ENCODE results near the gene TLR1. TPM values are rescaled to one million over a fixed set of nuclear protein-coding genes. Genes with fewer than 3 reads are reported as not detected.

Gene TLR1
- polyA plus RNA-seq (ENCODE audit: low read depth in 6 of 6): 10 to 100 TPM; 30.2 to 53.9 (median 35.7) TPM

- Mint-ChIP-seq H3K36me3 (peaks cover 31 to 35% of the 10 kb centered on the region in 2 donors), H3K9me3 (peaks cover 8 to 32% (median 21%) of the 10 kb centered on the region in 7 donors), H3K4me3 (peak within 1 kb of the TSS; percentile 84 to 99 (median 96)), H3K27ac (peak within 1 kb of the TSS; percentile 94 to 99 (median 96)), H3K27me3 (no peaks in the 10 kb centered on the region), H3K4me1 (peaks cover 39 to 66% (median 63%) of the 10 kb centered on the region in 3 donors)
- DNase-seq: peak; percentile 72
- ATAC-seq (ENCODE audit: low read depth in 2 of 2): peak; percentile 63 to 71
Measured at GRCh38 chr4:38804654-38805295, at the start of gene TLR1. Gene TLR1, minus strand, starts transcription at chr4:38804791. Its CDS starts 5,960 bp downstream, at chr4:38798831.

- peaks cover 13 to 47% (median 38%) of the 10 kb centered on the region in 3 donors for H3K4me1 Mint-ChIP-seq
- ATAC-seq (ENCODE audit: low read depth in 2 of 2): no peak
- no peak overlapping the region for H3K4me3 Mint-ChIP-seq
- H3K27ac Mint-ChIP-seq: peak overlapping the region in 5 of 6 donors; percentile 5 to 66 (median 21)
- H3K27me3 Mint-ChIP-seq: no peaks in the 10 kb centered on the region
- H3K9me3 Mint-ChIP-seq: peaks cover 5 to 25% (median 16%) of the 10 kb centered on the region in 7 donors
- no peak for DNase-seq
- H3K36me3 Mint-ChIP-seq: peaks cover 43 to 60% of the 10 kb centered on the region in 2 donors
Measured at GRCh38 chr4:38846015-38846414, 41.4 kb upstream of the TLR1 start.

- H3K9me3 Mint-ChIP-seq: peaks cover 0 to 8% (median 3%) of the 10 kb centered on the region in 7 donors
- DNase-seq (no peak), ATAC-seq (ENCODE audit: low read depth in 2 of 2) (no peak)
- peaks cover 23 to 44% (median 44%) of the 10 kb centered on the region in 3 donors for H3K4me1 Mint-ChIP-seq
- peak overlapping the region in 5 of 6 donors; percentile 17 to 83 (median 46) for H3K27ac Mint-ChIP-seq
- H3K36me3 Mint-ChIP-seq: peaks cover 27 to 47% of the 10 kb centered on the region in 2 donors
- no peak overlapping the region for H3K4me3 Mint-ChIP-seq
- no peaks in the 10 kb centered on the region for H3K27me3 Mint-ChIP-seq
Measured at GRCh38 chr4:38842994-38843393, 38.4 kb upstream of the TLR1 start.

GRCh38 chr4:38837849-38838248 is 33.3 kb upstream of the TLR1 start:
- Mint-ChIP-seq H3K4me3 (peak overlapping the region in 3 of 8 donors; percentile 7 to 52 (median 41)), H3K36me3 (peaks cover 39 to 54% of the 10 kb centered on the region in 2 donors), H3K9me3 (peaks cover 5 to 48% (median 41%) of the 10 kb centered on the region in 7 donors), H3K27me3 (no peaks in the 10 kb centered on the region), H3K27ac (peak overlapping the region; percentile 38 to 74 (median 62)), H3K4me1 (peaks cover 23 to 43% (median 41%) of the 10 kb centered on the region in 3 donors)
- DNase-seq (no peak), ATAC-seq (ENCODE audit: low read depth in 2 of 2) (no peak)

GRCh38 chr4:38837334-38837733 is 32.7 kb upstream of the TLR1 start:
- DNase-seq (no peak), ATAC-seq (ENCODE audit: low read depth in 2 of 2) (no peak)
- H3K4me1 Mint-ChIP-seq: peaks cover 27 to 46% (median 44%) of the 10 kb centered on the region in 3 donors
- H3K36me3 Mint-ChIP-seq: peaks cover 42 to 49% of the 10 kb centered on the region in 2 donors
- peaks cover 5 to 48% (median 44%) of the 10 kb centered on the region in 7 donors for H3K9me3 Mint-ChIP-seq
- H3K27ac Mint-ChIP-seq: peak overlapping the region; percentile 5 to 74 (median 46)
- H3K27me3 Mint-ChIP-seq: no peaks in the 10 kb centered on the region
- H3K4me3 Mint-ChIP-seq: peak overlapping the region in 3 of 8 donors; percentile 16 to 52 (median 41)

DNA sequence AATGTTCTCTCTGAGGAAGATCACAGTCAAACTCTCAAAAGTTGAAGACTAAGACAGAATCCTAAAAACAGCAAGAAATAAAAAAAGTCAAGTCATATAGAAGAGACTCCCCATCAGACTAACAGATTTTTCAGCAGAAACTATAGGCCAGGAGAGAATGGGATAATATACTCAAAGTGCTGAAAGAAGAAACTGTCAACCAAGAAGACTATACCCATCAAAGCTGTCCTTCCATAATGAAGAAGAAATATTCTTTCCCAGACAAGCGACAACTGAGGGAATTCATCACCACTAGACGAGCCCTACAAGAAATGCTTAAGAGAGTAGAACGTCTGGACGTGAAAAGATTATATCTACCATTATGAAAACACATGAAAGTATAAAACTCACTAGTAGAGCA is 30.0 kb upstream of the TLR1 start:
- Mint-ChIP-seq H3K4me3 (no peak overlapping the region), H3K4me1 (peaks cover 35 to 51% (median 46%) of the 10 kb centered on the region in 3 donors), H3K27me3 (no peaks in the 10 kb centered on the region), H3K27ac (peak overlapping the region in 1 of 6 donors; percentile 16), H3K36me3 (peaks cover 47 to 54% of the 10 kb centered on the region in 2 donors), H3K9me3 (peaks cover 5 to 50% (median 44%) of the 10 kb centered on the region in 7 donors)
- DNase-seq: no peak
- ATAC-seq (ENCODE audit: low read depth in 2 of 2): no peak

DNA sequence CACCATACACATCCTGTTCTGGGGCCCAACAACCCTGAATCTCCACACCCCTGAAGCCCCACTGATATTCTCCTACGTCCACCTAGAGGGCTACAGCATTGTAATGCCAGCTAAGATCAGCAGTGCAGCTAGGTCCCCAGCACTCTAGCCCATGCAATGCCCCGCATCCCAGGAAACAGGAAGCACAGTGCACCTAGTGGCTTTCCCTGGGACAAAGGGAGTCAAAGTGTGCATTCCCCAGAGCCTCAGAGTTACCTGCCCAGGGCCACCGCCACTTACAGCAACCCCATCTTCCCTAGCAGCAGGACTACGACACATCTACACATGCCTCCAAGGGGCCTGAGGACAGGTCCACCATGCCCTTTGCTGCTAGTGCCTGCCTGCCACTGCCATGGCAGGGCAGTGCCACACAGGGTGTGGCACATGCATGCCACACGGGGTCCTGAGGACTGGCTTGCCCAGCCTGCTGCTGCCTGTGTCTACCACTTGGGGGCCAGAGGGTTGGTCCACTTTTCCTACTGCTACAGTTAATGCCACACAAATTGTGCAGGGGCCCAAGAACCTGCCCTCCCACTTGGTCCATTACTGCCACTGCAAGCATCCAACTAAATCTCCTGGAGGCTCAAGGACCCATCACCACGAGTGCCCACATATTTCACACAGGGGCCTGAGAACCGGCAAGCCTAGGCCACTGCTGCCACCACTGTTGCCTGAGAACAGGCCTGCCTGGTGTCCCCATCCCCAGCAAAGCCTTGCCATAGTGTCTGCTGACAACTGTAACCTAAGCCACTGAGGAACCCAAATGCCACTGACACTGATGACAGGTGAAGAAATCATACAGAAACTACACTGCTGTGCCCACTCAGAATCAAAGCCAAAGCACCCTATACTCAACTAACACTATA is 28.3 kb upstream of the TLR1 start:
- DNase-seq: no peak
- no peak for ATAC-seq (ENCODE audit: low read depth in 2 of 2)
- Mint-ChIP-seq H3K36me3 (peaks cover 43 to 47% of the 10 kb centered on the region in 2 donors), H3K4me3 (peak overlapping the region in 2 of 8 donors; percentile 49 to 60), H3K4me1 (peaks cover 24 to 38% (median 34%) of the 10 kb centered on the region in 3 donors), H3K27ac (peak overlapping the region in 5 of 6 donors; percentile 11 to 73 (median 39)), H3K27me3 (no peaks in the 10 kb centered on the region), H3K9me3 (peaks cover 5 to 49% (median 40%) of the 10 kb centered on the region in 7 donors)

DNA sequence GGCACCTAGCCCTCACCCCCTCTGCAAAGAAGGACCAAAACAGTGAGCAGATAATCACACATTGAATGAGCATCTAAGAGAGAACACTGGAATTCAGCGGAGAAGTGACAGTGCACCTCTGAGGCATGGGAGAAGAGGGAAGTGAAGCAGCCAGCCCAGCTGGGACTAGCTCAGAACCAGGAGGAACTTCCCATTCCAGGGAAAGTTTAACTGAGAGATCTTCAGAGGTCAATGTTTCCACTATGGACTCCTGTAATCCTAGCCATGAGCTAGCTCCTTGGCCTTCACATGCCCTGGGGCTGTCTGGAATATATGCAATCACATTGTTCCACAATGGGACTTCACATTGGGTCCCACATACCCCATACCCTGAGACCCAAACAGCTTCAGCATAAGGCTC is 27.6 kb upstream of the TLR1 start:
- Mint-ChIP-seq H3K4me3 (peak overlapping the region in 3 of 8 donors; percentile 25 to 61 (median 49)), H3K36me3 (peaks cover 37 to 45% of the 10 kb centered on the region in 2 donors), H3K27me3 (no peaks in the 10 kb centered on the region), H3K9me3 (peaks cover 0 to 42% (median 34%) of the 10 kb centered on the region in 7 donors), H3K4me1 (peaks cover 19 to 32% (median 29%) of the 10 kb centered on the region in 3 donors), H3K27ac (peak overlapping the region in 3 of 6 donors; percentile 4 to 73 (median 54))
- ATAC-seq (ENCODE audit: low read depth in 2 of 2) (no peak), DNase-seq (no peak)

DNA sequence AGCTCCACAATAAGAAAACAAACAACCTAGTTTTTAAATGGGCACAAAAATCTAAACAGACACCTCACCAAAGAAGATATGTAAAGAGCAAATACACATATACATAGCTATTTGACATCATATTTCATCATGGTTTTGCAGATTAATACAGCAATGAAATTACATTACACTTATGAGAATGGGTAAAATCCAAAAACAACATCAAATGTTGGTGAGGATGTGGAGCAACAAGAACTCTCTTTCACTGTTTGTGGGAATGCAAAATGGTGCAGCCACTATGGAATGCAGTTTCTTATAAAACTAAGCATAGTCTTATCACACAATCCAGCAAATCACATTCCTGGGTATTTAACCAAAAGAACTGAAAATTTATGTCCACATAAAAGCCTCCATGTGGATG is 27.1 kb upstream of the TLR1 start:
- peaks cover 35 to 49% of the 10 kb centered on the region in 2 donors for H3K36me3 Mint-ChIP-seq
- peak overlapping the region in 1 of 8 donors; percentile 61 for H3K4me3 Mint-ChIP-seq
- peaks cover 19 to 29% (median 29%) of the 10 kb centered on the region in 3 donors for H3K4me1 Mint-ChIP-seq
- peak overlapping the region in 1 of 6 donors; percentile 12 for H3K27ac Mint-ChIP-seq
- H3K27me3 Mint-ChIP-seq: no peaks in the 10 kb centered on the region
- ATAC-seq (ENCODE audit: low read depth in 2 of 2) (no peak), DNase-seq (no peak)
- peaks cover 0 to 37% (median 29%) of the 10 kb centered on the region in 7 donors for H3K9me3 Mint-ChIP-seq

- no peaks in the 10 kb centered on the region for H3K27me3 Mint-ChIP-seq
Measured at GRCh38 chr4:38829237-38829636, 24.6 kb upstream of the TLR1 start.

DNA sequence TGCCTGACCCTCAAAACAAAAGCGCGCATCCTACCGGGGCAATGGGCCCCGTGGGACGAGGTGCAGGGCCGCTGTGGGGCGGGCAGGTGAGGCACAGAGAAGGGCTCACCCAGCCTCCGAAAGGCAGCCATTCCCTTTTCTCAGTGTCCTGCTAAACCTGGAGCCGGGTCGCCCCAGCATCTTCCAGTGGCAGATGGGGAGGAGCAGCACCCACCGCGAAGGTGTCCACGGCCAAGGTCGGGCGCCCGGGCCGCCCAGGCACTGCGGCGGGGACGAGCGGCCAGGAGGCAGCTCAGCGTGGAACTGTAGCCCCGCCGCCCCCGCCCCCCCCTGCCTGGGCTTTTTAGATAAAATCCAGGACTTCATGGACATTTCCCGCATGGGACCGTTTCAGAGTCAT is 19.2 kb upstream of the TLR1 start:
- Mint-ChIP-seq H3K9me3 (peaks cover 3 to 16% (median 10%) of the 10 kb centered on the region in 7 donors), H3K27ac (peak overlapping the region in 1 of 6 donors; percentile 51), H3K27me3 (no peaks in the 10 kb centered on the region), H3K4me1 (peaks cover 36 to 39% (median 38%) of the 10 kb centered on the region in 3 donors), H3K4me3 (no peak overlapping the region), H3K36me3 (peaks cover 38 to 42% of the 10 kb centered on the region in 2 donors)
- DNase-seq (no peak), ATAC-seq (ENCODE audit: low read depth in 2 of 2) (no peak)

More at GRCh38 chr4:38829237-38829636, 24.6 kb upstream of the TLR1 start:
- peak overlapping the region in 2 of 6 donors; percentile 39 to 76 for H3K27ac Mint-ChIP-seq
- ATAC-seq (ENCODE audit: low read depth in 2 of 2) (no peak), DNase-seq (no peak)
- peaks cover 32 to 42% (median 38%) of the 10 kb centered on the region in 3 donors for H3K4me1 Mint-ChIP-seq
- H3K36me3 Mint-ChIP-seq: peaks cover 33 to 51% of the 10 kb centered on the region in 2 donors
- H3K4me3 Mint-ChIP-seq: no peak overlapping the region
- peaks cover 2 to 16% (median 8%) of the 10 kb centered on the region in 7 donors for H3K9me3 Mint-ChIP-seq

GRCh38 chr4:38822748-38823303 is 18.2 kb upstream of the TLR1 start:
- Mint-ChIP-seq H3K36me3 (peaks cover 38 to 42% of the 10 kb centered on the region in 2 donors), H3K9me3 (peaks cover 3 to 16% (median 10%) of the 10 kb centered on the region in 7 donors), H3K27ac (peak overlapping the region in 4 of 6 donors; percentile 51 to 95 (median 60)), H3K4me1 (peaks cover 43 to 46% (median 45%) of the 10 kb centered on the region in 3 donors), H3K27me3 (no peaks in the 10 kb centered on the region), H3K4me3 (peak overlapping the region in 1 of 8 donors; percentile 3)
- ATAC-seq (ENCODE audit: low read depth in 2 of 2) (no peak), DNase-seq (no peak)

Data from naive B cell (primary cell).